Activated naive CD4-positive, alpha-beta T cell treated with anti-CD3 and anti-CD28 coated beads, Interleukin-2, amount 10 ng/mL, durations not matched to agents 7 days and 5 days (primary cell): ENCODE results near the gene FAM151A.

Source experiments
- CTCF ChIA-PET: fragments of 350-600 bp; sonication (Branson Sonifier 250); formaldehyde crosslinking; loops from one replicate; lab custom pipeline; 2021; ENCODE audit warnings: antibody characterized with exemption; lab: Charles Lee
- DNase-seq: peaks from one replicate; pipeline ENCODE4 v3.0.0-alpha.2; 2020
- H3K27ac Mint-ChIP-seq: one replicate; pipeline ENCODE4 v1.8.0; 2021; ENCODE audit warnings: mild to moderate bottlenecking, moderate library complexity, mixed read lengths
- H3K27me3 Mint-ChIP-seq: one replicate; pipeline ENCODE4 v1.8.0; 2021; ENCODE audit warnings: mild to moderate bottlenecking, mixed read lengths
- H3K36me3 Mint-ChIP-seq: one replicate; pipeline ENCODE4 v1.8.0; 2021; ENCODE audit warnings: mixed read lengths
- H3K4me1 Mint-ChIP-seq: one replicate; pipeline ENCODE4 v1.8.0; 2021; ENCODE audit warnings: mixed read lengths
- H3K4me3 Mint-ChIP-seq: one replicate; pipeline ENCODE4 v1.8.0; 2021; ENCODE audit warnings: mild to moderate bottlenecking, moderate library complexity, mixed read lengths
- H3K9me3 Mint-ChIP-seq: one replicate; pipeline ENCODE4 v1.8.0; 2021; ENCODE audit warnings: mixed read lengths

FAM151A gene

DNA sequence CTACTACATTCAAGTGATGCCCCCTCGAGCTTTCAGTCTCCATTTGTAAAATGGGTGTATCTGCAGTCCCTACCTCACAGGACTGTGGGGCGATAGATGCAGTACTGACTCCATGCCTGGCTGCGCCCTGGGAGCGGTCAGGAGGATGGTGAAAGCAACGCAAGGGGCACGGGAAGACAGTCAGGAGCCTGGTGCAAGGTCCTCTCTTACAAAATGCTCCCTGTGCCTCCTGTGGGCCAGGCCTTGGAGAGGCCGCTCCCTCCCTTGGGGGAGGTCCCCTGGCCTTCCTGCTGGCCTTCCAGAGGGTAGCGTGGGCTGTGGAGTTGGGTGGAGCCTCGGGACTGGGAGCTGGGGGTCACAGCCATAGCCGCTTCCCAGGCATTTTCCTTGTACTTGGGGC lies 21.6 kb downstream of the FAM151A start:
- Mint-ChIP-seq H3K27ac (no peak overlapping the region), H3K27me3 (peaks cover 5% of the 10 kb centered on the region), H3K4me3 (no peak overlapping the region), H3K4me1 (peaks cover 14% of the 10 kb centered on the region), H3K36me3 (no peaks in the 10 kb centered on the region), H3K9me3 (no peaks in the 10 kb centered on the region)
- CTCF ChIA-PET = no interaction called here
- no peak for DNase-seq

- CTCF ChIA-PET = no interaction called here
- Mint-ChIP-seq H3K4me1 (peaks cover 14% of the 10 kb centered on the region), H3K27me3 (peaks cover 5% of the 10 kb centered on the region), H3K9me3 (no peaks in the 10 kb centered on the region), H3K4me3 (no peak overlapping the region), H3K27ac (no peak overlapping the region), H3K36me3 (no peaks in the 10 kb centered on the region)
- DNase-seq = no peak
Measured at GRCh38 chr1:54600947-54601721, 22.2 kb downstream of the FAM151A start.

- Mint-ChIP-seq H3K9me3 (no peaks in the 10 kb centered on the region), H3K4me3 (no peak overlapping the region), H3K27ac (no peak overlapping the region), H3K36me3 (no peaks in the 10 kb centered on the region), H3K27me3 (no peaks in the 10 kb centered on the region), H3K4me1 (peaks cover 3% of the 10 kb centered on the region)
- CTCF ChIA-PET = no interaction called here
- no peak for DNase-seq
Measured at GRCh38 chr1:54599211-54599823, 24.0 kb downstream of the FAM151A start.

GRCh38 chr1:54597455-54598030 lies 25.8 kb downstream of the FAM151A start:
- no peaks in the 10 kb centered on the region for H3K4me1 Mint-ChIP-seq
- no peak for DNase-seq
- no peak overlapping the region for H3K4me3 Mint-ChIP-seq
- no peaks in the 10 kb centered on the region for H3K27me3 Mint-ChIP-seq
- H3K27ac Mint-ChIP-seq = no peak overlapping the region
- CTCF ChIA-PET = no interaction called here
- no peaks in the 10 kb centered on the region for H3K9me3 Mint-ChIP-seq
- no peaks in the 10 kb centered on the region for H3K36me3 Mint-ChIP-seq

DNA sequence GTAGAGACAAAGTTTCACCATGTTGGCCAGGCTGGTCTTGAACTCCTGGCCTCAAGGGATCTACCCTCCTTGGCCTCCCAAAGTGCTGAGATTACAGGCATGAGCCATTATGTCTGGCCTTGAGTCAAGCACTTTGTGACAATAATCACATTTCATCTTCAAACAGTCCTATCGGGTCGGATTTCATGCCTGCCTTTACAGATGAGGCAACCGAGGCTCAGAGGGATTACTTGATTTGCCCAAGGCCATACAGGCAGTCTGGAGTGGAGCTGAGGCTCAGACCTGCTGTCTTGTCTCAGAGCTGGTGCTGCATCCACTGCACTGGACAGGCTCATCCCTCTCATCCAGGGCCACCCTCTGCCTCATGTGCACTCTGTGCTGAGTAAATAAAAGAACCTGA lies 26.6 kb downstream of the FAM151A start:
- no peak for DNase-seq
- Mint-ChIP-seq H3K4me1 (no peaks in the 10 kb centered on the region), H3K27me3 (no peaks in the 10 kb centered on the region), H3K27ac (no peak overlapping the region), H3K36me3 (no peaks in the 10 kb centered on the region), H3K9me3 (no peaks in the 10 kb centered on the region), H3K4me3 (no peak overlapping the region)
- CTCF ChIA-PET = no interaction called here

DNA sequence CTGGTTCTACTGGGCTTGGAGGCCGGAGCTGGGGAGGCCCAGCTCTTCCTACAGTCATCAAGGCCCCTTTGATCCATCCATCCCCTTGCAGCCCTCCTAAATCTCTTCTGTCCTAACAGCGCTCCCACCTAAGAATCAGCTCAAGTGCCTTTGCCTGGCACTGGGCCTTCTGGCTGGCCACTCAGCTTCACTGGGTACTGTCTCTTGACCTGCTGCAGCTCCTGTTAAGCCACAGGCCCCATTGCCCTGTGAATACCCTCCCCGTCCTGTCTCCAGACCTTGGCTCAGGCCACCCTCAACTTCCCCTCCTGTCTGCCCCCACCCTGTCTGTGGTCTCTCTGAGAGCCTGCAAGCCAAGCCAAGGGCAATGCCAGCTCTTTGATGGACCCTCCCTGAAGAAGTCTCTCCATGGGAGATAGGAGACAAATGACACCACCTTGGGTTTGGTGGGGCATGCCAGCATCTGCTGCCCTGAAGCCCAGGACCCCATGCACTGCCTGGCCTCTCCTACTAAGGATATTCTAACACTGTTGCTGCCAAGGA lies 27.3 kb downstream of the FAM151A start:
- CTCF ChIA-PET = no interaction called here
- H3K4me1 Mint-ChIP-seq = no peaks in the 10 kb centered on the region
- peak overlapping the region; percentile 20 for H3K27ac Mint-ChIP-seq
- no peaks in the 10 kb centered on the region for H3K27me3 Mint-ChIP-seq
- DNase-seq = no peak
- H3K9me3 Mint-ChIP-seq = no peaks in the 10 kb centered on the region
- H3K36me3 Mint-ChIP-seq = no peaks in the 10 kb centered on the region
- H3K4me3 Mint-ChIP-seq = no peak overlapping the region

- Mint-ChIP-seq H3K27ac (no peak overlapping the region), H3K27me3 (no peaks in the 10 kb centered on the region), H3K4me3 (no peak overlapping the region), H3K36me3 (no peaks in the 10 kb centered on the region), H3K4me1 (no peaks in the 10 kb centered on the region), H3K9me3 (no peaks in the 10 kb centered on the region)
- CTCF ChIA-PET = no interaction called here
- no peak for DNase-seq
Measured at GRCh38 chr1:54594463-54594862, 28.9 kb downstream of the FAM151A start.

- Mint-ChIP-seq H3K27me3 (no peaks in the 10 kb centered on the region), H3K36me3 (no peaks in the 10 kb centered on the region), H3K4me3 (no peak overlapping the region), H3K4me1 (no peaks in the 10 kb centered on the region), H3K9me3 (no peaks in the 10 kb centered on the region), H3K27ac (no peak overlapping the region)
- CTCF ChIA-PET = no interaction called here
- no peak for DNase-seq
Measured at GRCh38 chr1:54593571-54594160, 29.7 kb downstream of the FAM151A start.

- Mint-ChIP-seq H3K27ac (no peak overlapping the region), H3K4me3 (no peak overlapping the region), H3K27me3 (no peaks in the 10 kb centered on the region), H3K36me3 (no peaks in the 10 kb centered on the region), H3K4me1 (no peaks in the 10 kb centered on the region), H3K9me3 (no peaks in the 10 kb centered on the region)
- CTCF ChIA-PET = interaction anchor here (0.8 kb wide), 1 partner anchor 280 kb away, joined by 3 read pairs; no protein-coding TSS in a partner anchor
- DNase-seq = no peak
Measured at GRCh38 chr1:54591127-54591756, 32.1 kb downstream of the FAM151A start.

DNA sequence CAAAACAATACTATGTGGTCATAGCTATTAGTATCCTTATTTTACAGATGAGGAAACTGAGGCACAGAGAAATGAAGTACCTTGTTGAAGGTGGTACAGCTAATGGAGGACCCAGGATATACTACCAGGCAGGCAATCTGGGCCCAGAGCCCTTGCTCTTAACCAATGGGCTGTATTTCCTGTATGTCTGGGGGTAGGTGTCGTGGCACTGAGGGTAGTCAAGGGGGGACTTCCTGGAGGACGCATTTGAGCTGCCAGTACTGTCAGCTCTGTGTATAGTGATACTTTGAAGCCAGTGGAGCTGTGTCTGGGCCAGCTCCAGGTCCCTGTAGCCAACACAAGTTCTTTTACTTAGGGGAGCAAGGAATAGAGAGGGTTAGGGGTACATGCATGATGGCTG lies 34.9 kb downstream of the FAM151A start:
- no peak overlapping the region for H3K27ac Mint-ChIP-seq
- H3K4me3 Mint-ChIP-seq = no peak overlapping the region
- H3K36me3 Mint-ChIP-seq = no peaks in the 10 kb centered on the region
- CTCF ChIA-PET = no interaction called here
- H3K27me3 Mint-ChIP-seq = no peaks in the 10 kb centered on the region
- DNase-seq = no peak
- H3K4me1 Mint-ChIP-seq = no peaks in the 10 kb centered on the region
- H3K9me3 Mint-ChIP-seq = no peaks in the 10 kb centered on the region

- no peaks in the 10 kb centered on the region for H3K4me1 Mint-ChIP-seq
- no peak for DNase-seq
- CTCF ChIA-PET = no interaction called here
- no peaks in the 10 kb centered on the region for H3K9me3 Mint-ChIP-seq
- no peak overlapping the region for H3K4me3 Mint-ChIP-seq
- H3K36me3 Mint-ChIP-seq = no peaks in the 10 kb centered on the region
- H3K27ac Mint-ChIP-seq = no peak overlapping the region
- no peaks in the 10 kb centered on the region for H3K27me3 Mint-ChIP-seq
Measured at GRCh38 chr1:54585181-54586066, 37.9 kb downstream of the FAM151A start.

DNA sequence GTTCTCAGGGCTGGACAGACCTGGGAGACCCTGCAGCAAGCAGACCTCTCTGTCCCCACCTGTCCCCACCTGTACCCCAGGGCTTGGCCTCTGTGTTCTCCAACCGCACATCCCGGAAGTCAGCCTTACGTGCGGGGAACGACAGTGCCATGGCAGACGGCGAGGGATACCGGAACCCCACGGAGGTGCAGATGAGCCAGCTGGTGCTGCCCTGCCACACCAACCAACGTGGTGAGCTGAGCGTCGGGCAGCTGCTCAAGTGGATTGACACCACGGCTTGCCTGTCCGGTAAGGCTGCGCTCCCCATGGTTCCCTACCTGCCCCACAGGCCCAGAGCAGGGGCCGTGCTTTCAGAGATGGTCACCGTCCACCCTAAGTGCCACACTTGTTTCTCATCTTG lies 38.8 kb downstream of the FAM151A start:
- Mint-ChIP-seq H3K4me1 (no peaks in the 10 kb centered on the region), H3K4me3 (no peak overlapping the region), H3K9me3 (no peaks in the 10 kb centered on the region), H3K27me3 (no peaks in the 10 kb centered on the region), H3K36me3 (no peaks in the 10 kb centered on the region), H3K27ac (no peak overlapping the region)
- CTCF ChIA-PET = no interaction called here
- no peak for DNase-seq

DNA sequence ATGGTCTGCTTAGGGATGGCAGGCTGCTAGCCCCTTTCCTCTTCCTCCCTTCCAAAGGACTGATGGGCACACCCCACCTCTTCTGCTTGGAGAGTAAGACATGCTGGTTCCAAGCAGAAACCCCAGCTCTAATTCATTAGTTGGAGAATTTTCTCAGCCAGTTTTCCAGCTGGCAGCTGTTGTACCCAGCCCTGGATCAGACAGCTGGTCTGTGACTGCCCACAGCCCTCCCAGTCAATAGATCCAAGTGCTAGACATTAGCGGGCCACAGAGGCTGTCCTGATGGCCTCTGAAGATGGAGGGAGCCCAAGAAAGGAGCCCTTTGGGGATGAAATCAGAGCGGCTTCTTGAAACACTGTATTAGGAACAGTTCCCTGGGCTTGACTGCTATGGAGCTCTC lies 39.5 kb downstream of the FAM151A start:
- no peak for DNase-seq
- CTCF ChIA-PET = no interaction called here
- Mint-ChIP-seq H3K4me1 (no peaks in the 10 kb centered on the region), H3K9me3 (no peaks in the 10 kb centered on the region), H3K27ac (no peak overlapping the region), H3K27me3 (no peaks in the 10 kb centered on the region), H3K4me3 (no peak overlapping the region), H3K36me3 (no peaks in the 10 kb centered on the region)
